SU-DHL-6 (cell line): Measurements from ENCODE around the gene COL16A1.

Experiments used
- H2AFZ ChIP-seq: fragments of 200-600 bp; sonication (generic); 2 replicates; pipeline ENCODE4 v1.6.1; 2014; ENCODE audit warnings: low read depth, mild to moderate bottlenecking, moderate library complexity, mixed read lengths, antibody characterized with exemption, low read length; ENCODE audit not compliant: severe bottlenecking
- H3F3A ChIP-seq: fragments of 200-600 bp; shearing (Covaris generic); 2 replicates; pipeline ENCODE4 v1.6.0; 2016; ENCODE audit warnings: antibody characterized with exemption, mild to moderate bottlenecking; ENCODE audit not compliant: insufficient read depth
- H3K27ac ChIP-seq: fragments of 200-600 bp; sonication (generic); 2 replicates; pipeline ENCODE4 v1.5.1; 2016; ENCODE audit warnings: low read depth, mild to moderate bottlenecking, low read length, moderate library complexity, mixed read lengths
- H3K27me3 ChIP-seq: fragments of 200-600 bp; sonication (generic), shearing (Covaris generic); 2 replicates; pipeline ENCODE4 v1.6.0; 2014; ENCODE audit warnings: mild to moderate bottlenecking, low read length
- H3K36me3 ChIP-seq: fragments of 200-600 bp; sonication (generic); 2 replicates; pipeline ENCODE4 v1.6.1; 2014; ENCODE audit warnings: mild to moderate bottlenecking, low read length, mixed read lengths
- H3K4me2 ChIP-seq: fragments of 300-600, 200-600 bp; shearing (Covaris generic), sonication (generic); 2 replicates; pipeline ENCODE4 v1.6.0; 2014; ENCODE audit warnings: low read length, low read depth, mild to moderate bottlenecking; ENCODE audit not compliant: poor library complexity, severe bottlenecking
- H3K4me3 ChIP-seq: fragments of 200-600 bp; sonication (generic); 2 replicates; pipeline ENCODE4 v1.5.1; 2014; ENCODE audit warnings: antibody characterized with exemption, low read length, mild to moderate bottlenecking, mixed read lengths; ENCODE audit not compliant: insufficient read depth, poor library complexity, severe bottlenecking
- H3K79me2 ChIP-seq: fragments of 200-600 bp; sonication (generic); 2 replicates; pipeline ENCODE4 v1.6.1; 2014; ENCODE audit warnings: mild to moderate bottlenecking, low read length, moderate library complexity; ENCODE audit not compliant: insufficient read depth
- H3K9ac ChIP-seq: fragments of 200-600 bp; sonication (generic); 2 replicates; pipeline ENCODE4 v1.7.0; 2014; ENCODE audit warnings: mild to moderate bottlenecking, low read length
- H3K9me2 ChIP-seq: fragments of 200-600 bp; sonication (generic); replicated peaks from 2 replicates; pipeline ENCODE4 v1.6.1; 2014; ENCODE audit warnings: low read length; ENCODE audit not compliant: insufficient read depth
- H3K9me3 ChIP-seq: fragments of 200-600 bp; sonication (generic); 2 replicates; pipeline ENCODE4 v1.6.1; 2014; ENCODE audit warnings: low read length, mixed read lengths; ENCODE audit not compliant: insufficient read depth
- H4K20me1 ChIP-seq: fragments of 200-600 bp; sonication (generic); 2 replicates; pipeline ENCODE4 v1.6.1; 2014; ENCODE audit warnings: low read depth, mild to moderate bottlenecking, antibody characterized with exemption, low read length, moderate library complexity, mixed read lengths
- EZH2phosphoT487 ChIP-seq: fragments of 200-600 bp; sonication (generic), shearing (Covaris generic); conservative IDR thresholded peaks from 2 replicates; pipeline ENCODE4 v1.6.1; 2018; ENCODE audit warnings: mild to moderate bottlenecking, antibody characterized with exemption, low read length, moderate library complexity, mixed read lengths
- TF ChIP-seq, protein P1 (sequence below): fragments of 200-600 bp; sonication (generic); IDR thresholded peaks from one replicate; pipeline ENCODE4 v1.5.1; 2017; ENCODE audit warnings: antibody characterized with exemption, mild to moderate bottlenecking, low read length, moderate library complexity; ENCODE audit not compliant: insufficient read depth, poor library complexity, severe bottlenecking

Gene COL16A1

DNA sequence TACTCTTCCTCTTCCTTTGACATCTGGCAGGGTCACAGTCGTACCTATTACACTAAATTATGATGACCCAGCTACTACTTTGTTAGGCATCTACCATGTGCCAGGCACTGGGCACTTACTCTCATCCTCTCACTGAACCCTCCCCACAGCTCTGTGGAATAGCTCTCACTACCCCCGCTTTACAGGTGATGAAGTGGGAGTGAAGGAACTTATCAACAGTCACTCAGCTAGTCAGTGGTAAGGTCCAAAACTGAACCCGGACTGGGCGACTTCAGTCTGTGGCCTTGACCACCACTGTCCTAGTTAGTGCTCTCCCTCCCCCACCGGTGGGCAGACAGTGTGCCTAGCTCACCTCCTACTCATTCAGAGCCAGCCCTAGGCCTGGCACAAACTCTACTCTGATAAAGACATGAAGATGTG lies 48.0 kb upstream of the COL16A1 start:
- Histone ChIP-seq H3K27me3 (no peaks in the 10 kb centered on the region), H3K27ac (no peak overlapping the region), H3K4me2 (no peak overlapping the region), H3K79me2 (no peaks in the 10 kb centered on the region), H3K9me2 (no peaks in the 10 kb centered on the region), H3K9me3 (no peaks in the 10 kb centered on the region), H2AFZ (no peak overlapping the region), H3K9ac (no peak overlapping the region), H3F3A (no peaks in the 10 kb centered on the region), H3K4me3 (no peak overlapping the region), H3K36me3 (no peaks in the 10 kb centered on the region), H4K20me1 (peaks cover 5% of the 10 kb centered on the region; the same call in 1 of the 2 replicates)
- no peak for TF ChIP-seq EZH2phosphoT487
- TF ChIP-seq, protein P1, sequence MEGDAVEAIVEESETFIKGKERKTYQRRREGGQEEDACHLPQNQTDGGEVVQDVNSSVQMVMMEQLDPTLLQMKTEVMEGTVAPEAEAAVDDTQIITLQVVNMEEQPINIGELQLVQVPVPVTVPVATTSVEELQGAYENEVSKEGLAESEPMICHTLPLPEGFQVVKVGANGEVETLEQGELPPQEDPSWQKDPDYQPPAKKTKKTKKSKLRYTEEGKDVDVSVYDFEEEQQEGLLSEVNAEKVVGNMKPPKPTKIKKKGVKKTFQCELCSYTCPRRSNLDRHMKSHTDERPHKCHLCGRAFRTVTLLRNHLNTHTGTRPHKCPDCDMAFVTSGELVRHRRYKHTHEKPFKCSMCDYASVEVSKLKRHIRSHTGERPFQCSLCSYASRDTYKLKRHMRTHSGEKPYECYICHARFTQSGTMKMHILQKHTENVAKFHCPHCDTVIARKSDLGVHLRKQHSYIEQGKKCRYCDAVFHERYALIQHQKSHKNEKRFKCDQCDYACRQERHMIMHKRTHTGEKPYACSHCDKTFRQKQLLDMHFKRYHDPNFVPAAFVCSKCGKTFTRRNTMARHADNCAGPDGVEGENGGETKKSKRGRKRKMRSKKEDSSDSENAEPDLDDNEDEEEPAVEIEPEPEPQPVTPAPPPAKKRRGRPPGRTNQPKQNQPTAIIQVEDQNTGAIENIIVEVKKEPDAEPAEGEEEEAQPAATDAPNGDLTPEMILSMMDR, result no peak

DNA sequence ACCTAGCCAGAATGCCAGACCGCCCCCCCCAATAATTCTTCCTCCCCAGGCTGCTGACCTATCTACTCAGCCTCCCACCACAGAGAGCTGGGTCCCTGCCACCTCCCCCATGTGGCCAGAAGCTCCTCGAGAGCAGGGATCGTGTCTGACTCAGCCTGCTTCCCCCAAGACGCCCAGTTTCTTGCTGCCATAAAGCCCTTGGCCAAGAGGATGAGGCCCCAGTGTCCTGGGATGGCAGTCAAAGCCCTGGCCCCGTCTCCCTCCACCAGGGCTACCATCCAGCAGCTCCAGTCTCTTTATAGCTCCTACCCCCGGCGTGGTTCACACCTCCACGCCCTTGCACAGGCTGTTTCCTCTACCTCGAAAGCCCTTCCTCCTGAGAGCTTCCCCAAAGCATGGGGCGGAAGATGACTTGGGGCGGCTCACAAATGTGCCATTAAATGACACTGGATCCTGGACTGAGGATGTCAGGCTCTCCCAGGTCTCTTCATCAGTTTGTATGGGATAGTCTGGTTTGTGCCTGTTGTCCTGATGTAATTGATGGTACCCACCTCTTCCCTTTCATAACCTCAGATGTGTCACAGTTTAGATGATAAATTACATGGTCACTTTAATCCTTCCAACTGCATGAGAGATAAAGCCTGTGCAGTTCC lies 47.2 kb upstream of the COL16A1 start:
- Histone ChIP-seq H3K36me3 (no peaks in the 10 kb centered on the region), H3K9ac (no peak overlapping the region), H3K27ac (no peak overlapping the region), H3K4me2 (no peak overlapping the region), H2AFZ (no peak overlapping the region), H3F3A (no peaks in the 10 kb centered on the region), H3K4me3 (no peak overlapping the region), H3K27me3 (no peaks in the 10 kb centered on the region), H3K9me3 (no peaks in the 10 kb centered on the region), H3K9me2 (no peaks in the 10 kb centered on the region), H4K20me1 (peaks cover 5% of the 10 kb centered on the region; the same call in 1 of the 2 replicates), H3K79me2 (no peaks in the 10 kb centered on the region)
- TF ChIP-seq, protein P1, result no peak
- no peak for TF ChIP-seq EZH2phosphoT487

DNA sequence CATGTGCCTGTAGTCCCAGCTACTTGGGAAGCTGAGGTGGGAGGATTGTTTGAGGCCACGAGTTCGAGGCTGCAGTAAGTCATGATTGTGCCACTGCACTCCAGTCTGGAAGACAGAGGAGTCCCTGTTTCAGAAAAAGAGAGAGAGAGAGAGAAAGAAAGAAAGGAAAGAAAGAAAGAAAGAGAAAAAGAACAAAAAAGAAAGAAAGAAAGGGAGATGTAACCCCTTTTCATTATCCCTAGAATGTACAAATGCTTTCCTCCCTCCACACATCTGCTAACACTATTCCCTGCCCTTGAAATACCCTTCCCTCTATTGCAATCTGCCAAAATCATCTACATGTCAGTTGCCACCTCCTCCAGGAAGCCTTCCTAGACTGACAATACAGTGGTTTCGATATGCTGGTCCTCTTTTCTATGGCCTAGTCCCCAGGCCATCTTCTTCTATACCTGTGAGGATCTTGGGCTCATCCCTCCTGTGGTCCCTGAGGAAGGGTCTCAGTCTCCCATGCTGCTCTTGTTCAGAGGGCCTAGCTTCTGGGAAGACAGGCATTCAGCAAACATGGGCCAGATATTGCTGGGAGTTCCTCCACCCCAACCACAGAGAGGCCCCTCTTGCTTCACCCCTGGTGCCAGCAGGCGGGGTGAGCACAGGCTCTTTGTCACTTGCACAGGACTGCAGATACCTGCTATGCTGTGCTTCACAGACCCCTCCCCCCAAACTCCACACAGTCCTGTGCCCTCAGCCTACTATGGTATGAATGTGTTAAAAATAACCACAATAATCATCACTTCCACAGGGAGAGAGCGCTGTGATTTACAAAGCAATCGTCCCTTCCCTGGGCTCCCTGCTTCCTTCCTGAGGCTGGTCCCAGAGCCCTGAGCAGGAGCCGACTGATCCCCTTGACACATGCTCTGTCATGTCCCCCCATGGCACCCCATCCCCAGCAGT lies 46.2 kb upstream of the COL16A1 start:
- TF ChIP-seq, protein P1, result no peak
- no peak for TF ChIP-seq EZH2phosphoT487
- H3K9me2 ChIP-seq, result no peaks in the 10 kb centered on the region
- peaks cover 5% of the 10 kb centered on the region; the same call in 1 of the 2 replicates for H4K20me1 ChIP-seq
- H3K79me2 ChIP-seq, result no peaks in the 10 kb centered on the region
- H2AFZ ChIP-seq, result no peak overlapping the region
- no peaks in the 10 kb centered on the region for H3K9me3 ChIP-seq
- no peak overlapping the region for H3K27ac ChIP-seq
- no peaks in the 10 kb centered on the region for H3K36me3 ChIP-seq
- peaks cover 3% of the 10 kb centered on the region; the same call in 1 of the 2 replicates for H3F3A ChIP-seq
- H3K9ac ChIP-seq, result no peak overlapping the region
- H3K27me3 ChIP-seq, result no peaks in the 10 kb centered on the region
- H3K4me3 ChIP-seq, result no peak overlapping the region
- no peak overlapping the region for H3K4me2 ChIP-seq
